SK-N-SH (cell line): Measurements from ENCODE around the gene NUAK2. TPM values are rescaled to one million over a fixed set of nuclear protein-coding genes. Genes with fewer than 3 reads are reported as not detected.

Source experiments
- CTCF ChIA-PET: fragments of 300-600, 350-600 bp; formaldehyde crosslinking; extraction: SDS; loops from one replicate; lab custom pipeline; 2021; lab: Yijun Ruan, JAX
- POLR2A ChIA-PET: fragments of 350-600 bp; sonication (Branson Sonifier 250); formaldehyde crosslinking; extraction: SDS; loops from one replicate; lab custom pipeline; 2020; ENCODE audit warnings: antibody characterized with exemption, inconsistent platforms; lab: Yijun Ruan, JAX
- DNase-seq: peaks from one replicate; pipeline ENCODE4 v3.0.0; 2012
- H2AFZ ChIP-seq: fragments of 200-600 bp; sonication (generic); 2 replicates; pipeline ENCODE4 v1.8.1; 2016; ENCODE audit warnings: antibody characterized with exemption, mild to moderate bottlenecking, low read depth
- H3F3A ChIP-seq: fragments of 200-600 bp; sonication (generic); replicated peaks from 2 replicates; pipeline ENCODE3; 2016; ENCODE audit warnings: antibody characterized with exemption, mild to moderate bottlenecking; ENCODE audit not compliant: insufficient read depth
- H3K27ac ChIP-seq, 2 experiments: fragments of 200-500 bp in 1 of 2; fragments of 200-600 bp in 1 of 2; sonication (Bioruptor generic) in 1 of 2; sonication (generic), shearing (Covaris generic) in 1 of 2; 2 replicates each; pipeline versions ENCODE4 v1.5.1 to v1.6.1; 2014 to 2016; ENCODE audit warnings: low read depth in 2 of 2, inconsistent platforms in 1 of 2, low read length in 1 of 2, mild to moderate bottlenecking in 1 of 2, mixed read lengths in 1 of 2
- H3K27me3 ChIP-seq: fragments of 200-600 bp; sonication (generic), shearing (Covaris generic); 2 replicates; pipeline ENCODE4 v1.6.1; 2016; ENCODE audit warnings: mixed run types; ENCODE audit not compliant: insufficient read depth
- H3K36me3 ChIP-seq, 2 experiments: fragments of 200-500 bp in 1 of 2; fragments of 200-600 bp in 1 of 2; sonication (Bioruptor generic) in 1 of 2; sonication (generic) in 1 of 2; replicated peaks in 1 of 2; 2 replicates each; pipeline versions ENCODE3 to v1.5.1; 2014 to 2016; ENCODE audit warnings: low read length in 1 of 2, mild to moderate bottlenecking in 1 of 2; ENCODE audit not compliant: insufficient read depth in 2 of 2, control insufficient read depth in 1 of 2
- H3K4me1 ChIP-seq, 2 experiments: fragments of 200-500 bp in 1 of 2; fragments of 200-600 bp in 1 of 2; sonication (Bioruptor generic) in 1 of 2; sonication (generic), shearing (Covaris generic) in 1 of 2; 2 replicates each; pipeline versions ENCODE4 v1.5.1 to v1.6.1; 2014 to 2016; ENCODE audit warnings: low read depth in 1 of 2, low read length in 1 of 2, mixed run types in 1 of 2; ENCODE audit not compliant: insufficient read depth in 2 of 2, control insufficient read depth in 1 of 2
- H3K4me2 ChIP-seq: fragments of 200-600 bp; sonication (generic), shearing (Covaris generic); 2 replicates; pipeline ENCODE4 v1.6.1; 2017; ENCODE audit warnings: mixed run types
- H3K4me3 ChIP-seq, 2 experiments: fragments of 200-500 bp in 1 of 2; fragments of 200-600 bp in 1 of 2; sonication (Bioruptor generic) in 1 of 2; sonication (generic), shearing (Covaris generic) in 1 of 2; 2 replicates each; pipeline versions ENCODE4 v1.5.1 to v1.8.1; 2014 to 2016; ENCODE audit warnings: low read depth in 2 of 2, inconsistent platforms in 1 of 2, low read length in 1 of 2, mild to moderate bottlenecking in 1 of 2, mixed read lengths in 1 of 2, moderate library complexity in 1 of 2
- H3K79me2 ChIP-seq: fragments of 200-600 bp; sonication (generic); 2 replicates; pipeline ENCODE4 v1.8.1; 2017; ENCODE audit warnings: mild to moderate bottlenecking; ENCODE audit not compliant: insufficient read depth
- H3K9ac ChIP-seq: fragments of 200-600 bp; sonication (generic); 2 replicates; pipeline ENCODE4 v1.6.1; 2017; ENCODE audit warnings: mixed run types
- H3K9me2 ChIP-seq: fragments of 200-600 bp; sonication (generic); 2 replicates; pipeline ENCODE4 v1.6.1; 2017; ENCODE audit warnings: mixed run types
- H3K9me3 ChIP-seq: fragments of 200-600 bp; sonication (generic); 2 replicates; pipeline ENCODE4 v1.6.1; 2017; ENCODE audit warnings: mixed run types, mild to moderate bottlenecking, moderate library complexity
- H4K20me1 ChIP-seq: fragments of 200-600 bp; sonication (generic); 2 replicates; pipeline ENCODE4 v1.6.1; 2017; ENCODE audit warnings: mild to moderate bottlenecking, mixed run types; ENCODE audit not compliant: insufficient read depth
- FOXM1 ChIP-seq: IDR thresholded peaks from 2 replicates; pipeline ENCODE4 v1.4.0; 2012; ENCODE audit warnings: low read depth, mild to moderate bottlenecking
- GATA2 ChIP-seq: sonication (generic); formaldehyde crosslinking; IDR thresholded peaks from 2 replicates; pipeline ENCODE4 v1.5.0; 2020; ENCODE audit warnings: mild to moderate bottlenecking, missing genetic modification reagents
- JUND ChIP-seq: IDR thresholded peaks from 2 replicates; pipeline ENCODE4 v1.4.0; 2012
- MXI1 ChIP-seq: IDR thresholded peaks from 2 replicates; pipeline ENCODE4 v1.6.1; 2012; ENCODE audit warnings: mild to moderate bottlenecking, low read depth, low read length, improper control_type of control experiment
- TCF12 ChIP-seq: IDR thresholded peaks from 2 replicates; pipeline ENCODE4 v1.4.0; 2012
- TEAD4 ChIP-seq: IDR thresholded peaks from 2 replicates; pipeline ENCODE4 v1.4.0; 2012; ENCODE audit warnings: mild to moderate bottlenecking, borderline replicate concordance; ENCODE audit not compliant: insufficient read depth
- WGBS: methylation state at CpG from one replicate; pipeline ENCODE4 v1.1.6; 2017; ENCODE audit warnings: low lambda C conversion rate; 5-methylcytosine and 5-hydroxymethylcytosine counted together
- polyA plus RNA-seq, 3 experiments: library from polyadenylated mRNA; depleted of rRNA; stranded (reverse); fragments of >200 nt; gene quantifications; 2 replicates each; pipeline ENCODE4 v1.2.3, GENCODE V29; 2012
- TF ChIP-seq, protein P1 (sequence below): IDR thresholded peaks from 2 replicates; pipeline ENCODE4 v1.4.0; 2012; ENCODE audit warnings: low read depth, borderline replicate concordance

Gene NUAK2
- polyA plus RNA-seq, 1 of the 3 experiments (the other 2 are of a cell fraction) = 11.1 TPM

DNA sequence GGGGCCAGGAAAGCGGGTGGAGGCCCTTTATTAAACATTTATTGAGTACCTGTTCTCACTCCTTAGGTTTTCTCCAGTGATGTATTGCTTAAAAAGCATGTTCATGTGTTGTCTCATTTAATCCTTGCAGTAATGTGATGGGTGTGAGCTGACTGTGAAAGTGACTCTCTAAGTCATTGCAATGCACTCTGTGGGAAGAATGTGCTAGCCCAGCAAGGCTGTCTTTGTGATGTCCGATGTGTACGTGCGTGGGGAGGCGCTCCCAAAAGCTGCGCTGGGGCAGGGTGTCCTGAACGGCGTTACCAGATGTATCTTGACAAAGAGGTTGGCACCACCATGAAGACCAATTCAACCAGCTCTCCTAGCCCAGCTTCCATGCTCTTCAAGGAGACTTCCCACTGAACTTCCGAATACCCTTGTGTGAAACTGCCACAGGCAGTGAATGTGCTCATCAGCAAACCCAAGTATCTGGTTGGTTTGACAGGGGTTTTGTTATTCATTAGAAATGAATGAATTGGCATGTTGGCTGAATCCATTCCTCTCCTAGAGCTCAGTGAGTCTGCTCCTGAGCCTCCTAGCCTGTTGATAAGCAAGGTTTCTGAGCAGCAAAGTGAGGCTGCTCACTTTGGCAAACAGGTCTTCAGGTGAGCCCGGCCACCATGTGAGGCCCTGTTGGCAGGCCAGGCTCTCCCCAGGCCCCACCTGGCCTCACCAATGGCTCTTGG lies 28.0 kb downstream of the NUAK2 start:
- no peak overlapping the region for H3K4me3 ChIP-seq
- H4K20me1 ChIP-seq = no peaks in the 10 kb centered on the region
- H3K9me2 ChIP-seq = no peaks in the 10 kb centered on the region
- H3K27me3 ChIP-seq = no peaks in the 10 kb centered on the region
- ChIA-PET POLR2A (no interaction called here), CTCF (interaction anchor here (0.7 to 46.8 kb wide), 6 partner anchors 22 to 487 kb away, joined by 3 to 1368 read pairs (median 4); no protein-coding TSS in a partner anchor)
- peak overlapping the region; percentile 36 to 95; a peak in 3 of 4 replicates for H3K27ac ChIP-seq
- no peaks in the 10 kb centered on the region for H3K79me2 ChIP-seq
- no peak overlapping the region for H2AFZ ChIP-seq
- H3K4me2 ChIP-seq = peak overlapping the region; percentile 64
- WGBS = 97% methylated on average over 6 of the region's 10 CpGs
- H3K9ac ChIP-seq = peak overlapping the region; percentile 48; the same call in 1 of the 2 replicates
- H3F3A ChIP-seq = peaks cover 28% of the 10 kb centered on the region
- DNase-seq = no peak
- no peaks in the 10 kb centered on the region for H3K36me3 ChIP-seq
- H3K4me1 ChIP-seq = peaks cover 2 to 33% of the 10 kb centered on the region in 2 experiments; a peak in 3 of 4 replicates
- H3K9me3 ChIP-seq = no peaks in the 10 kb centered on the region
- TF ChIP-seq JUND (no peak), MXI1 (no peak)

DNA sequence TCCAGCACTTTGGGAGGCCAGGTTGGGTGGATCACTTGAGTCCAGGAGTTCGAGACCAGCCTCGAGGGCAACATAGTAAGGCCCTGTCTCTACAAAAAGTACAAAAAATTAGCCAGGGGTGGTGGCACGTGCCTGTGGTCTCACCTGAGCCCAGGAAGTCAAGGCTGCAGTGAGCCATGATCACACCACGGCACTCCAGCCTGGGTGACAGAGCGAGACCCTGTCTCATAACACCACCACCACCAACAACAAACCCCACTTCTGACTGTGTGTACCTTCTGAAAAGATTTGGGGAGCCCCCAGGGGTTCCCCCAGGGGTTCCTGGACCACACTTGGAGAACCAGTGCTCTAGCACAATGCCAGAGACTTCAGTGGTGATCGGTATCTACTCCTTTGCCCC lies 29.9 kb downstream of the NUAK2 start:
- Histone ChIP-seq H3K9me3 (no peaks in the 10 kb centered on the region), H3K27ac (no peak overlapping the region), H2AFZ (no peak overlapping the region), H3K9ac (no peak overlapping the region), H3K9me2 (no peaks in the 10 kb centered on the region), H3F3A (peaks cover 27% of the 10 kb centered on the region), H3K79me2 (no peaks in the 10 kb centered on the region), H3K27me3 (no peaks in the 10 kb centered on the region), H3K4me2 (no peak overlapping the region), H3K4me1 (peaks cover 0 to 33% of the 10 kb centered on the region in 2 experiments; a peak in 3 of 4 replicates), H3K36me3 (no peaks in the 10 kb centered on the region), H4K20me1 (no peaks in the 10 kb centered on the region), H3K4me3 (no peak overlapping the region)
- POLR2A ChIA-PET = no interaction called here
- CTCF ChIA-PET = interaction anchor here (46.8 kb wide), 1 partner anchor 20 kb away, joined by 1368 read pairs; no protein-coding TSS in a partner anchor
- TF ChIP-seq, protein P1, sequence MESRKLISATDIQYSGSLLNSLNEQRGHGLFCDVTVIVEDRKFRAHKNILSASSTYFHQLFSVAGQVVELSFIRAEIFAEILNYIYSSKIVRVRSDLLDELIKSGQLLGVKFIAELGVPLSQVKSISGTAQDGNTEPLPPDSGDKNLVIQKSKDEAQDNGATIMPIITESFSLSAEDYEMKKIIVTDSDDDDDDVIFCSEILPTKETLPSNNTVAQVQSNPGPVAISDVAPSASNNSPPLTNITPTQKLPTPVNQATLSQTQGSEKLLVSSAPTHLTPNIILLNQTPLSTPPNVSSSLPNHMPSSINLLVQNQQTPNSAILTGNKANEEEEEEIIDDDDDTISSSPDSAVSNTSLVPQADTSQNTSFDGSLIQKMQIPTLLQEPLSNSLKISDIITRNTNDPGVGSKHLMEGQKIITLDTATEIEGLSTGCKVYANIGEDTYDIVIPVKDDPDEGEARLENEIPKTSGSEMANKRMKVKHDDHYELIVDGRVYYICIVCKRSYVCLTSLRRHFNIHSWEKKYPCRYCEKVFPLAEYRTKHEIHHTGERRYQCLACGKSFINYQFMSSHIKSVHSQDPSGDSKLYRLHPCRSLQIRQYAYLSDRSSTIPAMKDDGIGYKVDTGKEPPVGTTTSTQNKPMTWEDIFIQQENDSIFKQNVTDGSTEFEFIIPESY = no peak
- TF ChIP-seq MXI1 (no peak), TEAD4 (no peak), GATA2 (CRISPR knock-in tag) (no peak), TCF12 (no peak), FOXM1 (no peak)
- no peak for DNase-seq
- 92% methylated on average over 6 of the region's 6 CpGs for WGBS
